Stimulated activated CD8-positive, alpha-beta memory T cell treated with anti-CD3 and anti-CD28 coated beads, Interleukin-15, amount 100 ng/mL, for 24 hours (primary cell): ENCODE measurements around the gene MRPL23.

Experiments
- DNase-seq: peaks from one replicate; pipeline ENCODE4 v3.0.0-alpha.2; 2020; ENCODE audit warnings: low read depth

Gene MRPL23

DNA sequence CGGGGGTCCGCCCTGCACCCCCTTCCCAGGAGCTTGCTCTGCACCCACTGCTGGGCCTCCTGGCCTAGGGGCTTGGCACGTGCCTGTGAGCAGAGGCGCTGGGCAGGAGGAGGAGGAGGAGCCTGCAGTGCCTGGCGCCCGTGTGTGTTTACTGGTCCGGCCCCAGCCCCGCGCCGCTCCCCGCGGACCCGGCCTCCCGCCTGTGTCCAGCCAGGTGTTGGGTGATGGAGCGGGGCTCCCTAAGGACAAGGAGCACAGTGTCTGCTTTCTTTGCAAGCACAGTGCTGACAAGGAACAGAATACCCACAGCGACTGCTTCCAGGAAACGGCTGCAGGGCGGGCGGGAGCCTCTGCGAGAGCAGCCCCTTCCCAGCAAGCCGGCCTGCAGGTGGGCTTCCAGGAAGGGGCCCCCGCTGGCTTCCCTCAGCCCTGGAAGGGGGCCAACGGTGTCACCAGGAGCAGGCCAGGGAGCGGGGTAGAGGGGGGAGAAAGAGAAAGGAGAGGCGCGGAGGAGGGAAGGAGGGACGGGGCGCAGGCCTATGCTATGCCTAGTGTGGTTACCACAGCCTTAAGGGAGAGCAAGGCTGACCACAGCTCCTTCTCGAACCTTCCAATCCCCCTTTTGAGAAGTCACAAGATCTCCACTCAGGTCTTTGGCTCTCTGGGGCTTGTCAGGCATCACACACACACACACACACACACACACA, 43.9 kb downstream of the MRPL23 start:
- no peak for DNase-seq

DNA sequence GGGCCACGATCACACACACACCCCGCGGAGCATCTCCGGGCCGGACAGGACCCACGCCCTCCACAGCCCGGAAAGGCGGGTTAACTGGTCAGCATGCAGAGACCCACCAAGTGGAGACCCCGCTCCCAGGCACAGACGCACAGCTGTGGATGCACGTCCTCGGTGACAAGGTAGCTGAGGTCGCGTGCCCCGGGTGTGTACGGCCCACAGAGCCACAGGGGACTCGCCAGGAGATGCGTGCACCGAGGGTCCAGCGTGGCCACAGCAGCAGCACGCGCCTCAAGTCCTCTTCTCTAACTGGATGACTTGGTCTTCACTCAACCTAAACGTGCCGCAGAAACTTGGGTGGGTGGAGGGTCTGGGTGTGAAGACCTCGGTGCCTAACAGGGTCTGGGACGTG, 45.0 kb downstream of the MRPL23 start:
- no peak for DNase-seq

DNA sequence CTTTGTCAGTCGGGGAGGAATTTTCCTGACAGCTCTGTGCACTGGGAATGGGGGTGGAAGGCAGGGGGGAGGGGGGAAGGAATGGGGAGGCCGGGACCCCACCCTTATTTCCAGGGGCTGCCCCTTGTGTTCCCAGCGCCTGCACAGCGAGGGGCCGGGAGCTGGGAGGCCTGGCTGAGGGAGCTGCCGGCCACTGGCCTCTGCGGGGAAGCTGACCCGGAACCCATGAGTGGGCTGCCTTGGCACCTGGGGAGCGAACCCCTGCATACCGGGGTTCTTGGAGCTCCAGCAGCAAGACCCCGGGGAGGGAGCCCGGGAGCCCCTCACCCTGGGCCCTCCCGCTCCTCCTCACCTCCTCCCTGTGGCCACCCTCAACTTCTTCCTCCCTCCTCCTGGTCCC, 47.0 kb downstream of the MRPL23 start:
- DNase-seq: no peak

DNA sequence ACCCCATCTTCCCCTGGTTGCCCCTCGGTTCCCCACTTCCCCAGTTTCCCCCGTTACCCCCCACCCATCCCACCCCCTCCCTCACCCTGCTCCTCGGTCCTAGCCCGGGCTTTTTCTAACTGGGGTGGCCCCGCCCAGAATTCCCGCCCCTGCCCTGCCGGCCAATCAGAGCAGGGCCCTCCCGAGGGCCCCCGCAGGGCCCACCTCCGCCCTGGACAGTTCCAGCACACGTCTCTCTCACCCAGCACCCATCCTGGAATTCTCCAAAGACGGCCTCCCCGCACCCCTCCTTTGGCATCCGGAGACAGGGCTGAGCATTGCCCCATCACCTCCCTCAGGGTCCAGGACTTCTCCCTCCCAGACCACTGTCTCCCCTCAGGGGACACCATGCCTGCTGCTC, 50.6 kb downstream of the MRPL23 start, which contains the start of gene H19:
H19 (minus strand) TSS at position 88 of the 400 bp plus-strand sequence.
- DNase-seq: no peak

DNA sequence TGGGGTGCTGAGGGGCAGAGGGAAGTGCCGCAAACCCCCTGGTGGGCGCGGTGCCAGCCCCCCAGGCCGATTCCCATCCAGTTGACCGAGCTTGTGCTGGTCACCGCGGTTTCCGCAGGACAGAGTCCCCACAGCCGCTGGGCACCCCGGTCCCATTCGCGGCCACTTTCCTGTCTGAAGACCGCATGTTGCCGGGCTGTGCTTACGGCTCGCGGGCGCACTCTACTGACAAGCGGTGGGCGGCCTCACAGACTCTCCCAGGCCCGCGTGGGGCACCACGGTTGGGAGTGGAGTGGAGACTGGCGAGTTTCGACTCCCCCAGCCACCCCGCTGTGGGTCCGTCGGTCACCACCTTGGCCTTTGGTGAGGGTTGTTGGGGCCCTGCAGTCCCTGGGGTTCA, 51.2 kb downstream of the MRPL23 start:
- no peak for DNase-seq

DNA sequence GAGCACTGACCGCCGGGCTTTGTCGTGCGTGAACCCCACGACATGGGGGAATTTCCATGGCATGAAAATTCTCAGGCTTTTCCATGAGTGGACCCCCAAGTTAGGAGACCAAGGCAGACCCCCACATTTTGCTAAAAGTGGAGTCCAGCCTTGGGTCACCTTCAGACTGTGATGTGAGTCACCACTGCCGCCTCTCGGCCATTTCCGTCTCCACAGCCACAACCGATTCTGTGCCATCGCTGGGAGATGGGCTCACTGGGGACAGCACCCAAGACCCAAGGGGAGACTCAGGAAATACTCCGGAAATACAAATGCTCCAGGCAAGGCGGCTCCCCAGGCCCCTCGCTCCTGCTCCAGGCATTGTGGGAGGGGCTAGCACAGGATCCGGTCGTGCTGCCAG, 51.7 kb downstream of the MRPL23 start:
- DNase-seq: no peak

DNA sequence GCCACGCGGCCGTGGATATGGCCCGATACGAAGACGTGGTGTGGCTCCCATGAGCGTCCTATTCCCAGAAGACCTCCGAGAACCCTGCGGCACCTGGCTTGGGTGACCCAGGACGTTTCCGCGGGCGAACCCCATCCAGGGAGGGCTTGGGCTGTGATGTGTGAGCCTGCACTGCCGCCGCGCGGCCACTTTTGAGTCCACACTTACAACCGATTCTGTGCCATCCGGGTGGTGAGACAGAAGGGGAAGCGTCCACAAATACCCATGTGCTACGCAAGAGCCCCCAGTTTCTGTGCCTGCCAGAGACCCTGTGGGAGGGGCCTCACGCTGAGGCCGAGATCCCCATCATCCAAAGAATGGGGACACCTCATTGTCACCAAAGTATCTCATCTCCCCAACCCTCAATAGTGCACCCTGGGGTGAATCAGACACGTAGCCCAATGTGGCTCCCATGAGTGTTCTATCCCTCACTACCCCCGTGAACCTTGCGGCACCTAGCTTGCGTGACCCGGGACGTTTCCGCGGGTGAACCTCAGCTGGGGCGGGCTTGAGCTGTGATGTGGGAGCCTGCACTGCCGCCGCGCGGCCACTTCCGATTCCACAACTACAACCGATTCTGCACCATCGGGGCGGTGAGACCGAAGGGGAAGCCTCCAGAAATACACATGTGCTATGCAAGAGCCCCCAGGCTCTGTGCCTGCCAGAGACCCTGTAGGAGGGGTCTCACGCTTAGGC, 55.1 kb downstream of the MRPL23 start:
- no peak for DNase-seq

DNA sequence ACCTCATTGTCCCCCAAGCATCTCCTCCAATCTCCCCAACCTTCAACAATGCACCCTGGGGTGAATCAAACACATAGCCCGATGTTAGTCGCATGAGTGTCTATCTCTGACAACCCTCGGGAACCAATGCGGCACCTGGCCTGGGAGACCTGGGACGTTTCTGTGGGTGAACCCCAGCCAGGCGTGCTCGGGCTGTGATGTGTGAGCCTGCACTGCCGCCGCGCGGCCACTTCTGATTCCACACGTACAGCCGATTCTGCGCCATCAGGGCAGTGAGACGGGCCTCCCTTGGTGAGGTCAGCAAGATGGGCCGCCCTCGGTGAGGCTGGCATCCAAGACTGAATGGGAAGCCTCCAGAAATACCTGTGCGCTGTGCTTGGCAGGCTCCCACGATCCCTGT, 55.7 kb downstream of the MRPL23 start:
- DNase-seq: no peak

DNA sequence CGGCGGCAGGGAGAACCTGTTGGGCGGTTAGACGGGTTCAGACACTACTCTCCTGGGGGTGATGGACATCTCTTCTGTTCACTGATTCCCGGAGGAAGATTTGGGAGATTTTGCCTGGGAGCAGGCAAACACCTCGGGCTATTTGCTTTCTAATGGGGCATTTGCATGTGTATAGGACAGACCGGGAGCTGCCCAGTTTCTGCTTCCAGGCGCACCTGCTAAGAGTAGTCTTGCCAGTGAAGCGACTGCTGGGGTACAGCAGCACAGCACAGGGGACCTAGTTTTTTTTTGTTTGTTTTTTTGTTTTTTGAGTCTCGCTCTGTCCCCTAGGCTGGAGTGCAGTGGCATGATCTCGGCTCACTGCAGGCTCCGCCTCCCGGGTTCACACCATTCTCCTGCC, 57.3 kb downstream of the MRPL23 start:
- no peak for DNase-seq
